Measurements from ENCODE around the gene PGP. TPM values are rescaled to one million over a fixed set of nuclear protein-coding genes. Genes with fewer than 3 reads are reported as not detected.

PGP gene
- total RNA-seq, 1 donor from 2014 or later: 15.0 TPM

GRCh38 chr16:2166263-2167067 is 48.2 kb downstream of the PGP start:
- Histone ChIP-seq H3K36me3 (peaks cover 32% of the 10 kb centered on the region), H3K27ac (no peak overlapping the region), H3K27me3 (no peaks in the 10 kb centered on the region), H3K4me3 (no peak overlapping the region), H3K9me3 (no peaks in the 10 kb centered on the region), H3K4me1 (no peaks in the 10 kb centered on the region)
- ATAC-seq (no peak), DNase-seq (no peak)
- TF ChIP-seq CTCF (IDR thresholded peaks at IDR 0.05): no peak
- intact Hi-C loops (cut with DNase I): no loop called here

GRCh38 chr16:2165861-2166260 is 48.8 kb downstream of the PGP start:
- DNase-seq: no peak
- Histone ChIP-seq H3K36me3 (peaks cover 30% of the 10 kb centered on the region), H3K27ac (no peak overlapping the region), H3K27me3 (no peaks in the 10 kb centered on the region), H3K4me3 (no peak overlapping the region), H3K4me1 (peaks cover 3% of the 10 kb centered on the region), H3K9me3 (no peaks in the 10 kb centered on the region)
- intact Hi-C loops (cut with DNase I): no loop called here
- ATAC-seq: no peak
- no peak for TF ChIP-seq CTCF (IDR thresholded peaks at IDR 0.05)

GRCh38 chr16:2163211-2163881 is 51.3 kb downstream of the PGP start:
- ATAC-seq (no peak), DNase-seq (no peak)
- Histone ChIP-seq H3K9me3 (no peaks in the 10 kb centered on the region), H3K36me3 (peaks cover 25% of the 10 kb centered on the region), H3K27ac (no peak overlapping the region), H3K4me3 (no peak overlapping the region), H3K27me3 (no peaks in the 10 kb centered on the region), H3K4me1 (peaks cover 25% of the 10 kb centered on the region)
- no peak for TF ChIP-seq CTCF (IDR thresholded peaks at IDR 0.05)
- intact Hi-C loops (cut with DNase I): no loop called here

GRCh38 chr16:2162676-2163118 is 51.9 kb downstream of the PGP start:
- Histone ChIP-seq H3K9me3 (no peaks in the 10 kb centered on the region), H3K27ac (no peak overlapping the region), H3K36me3 (peaks cover 20% of the 10 kb centered on the region), H3K4me3 (no peak overlapping the region), H3K4me1 (peaks cover 32% of the 10 kb centered on the region), H3K27me3 (no peaks in the 10 kb centered on the region)
- intact Hi-C loops (cut with DNase I): no loop called here
- no peak for DNase-seq
- no peak for TF ChIP-seq CTCF (IDR thresholded peaks at IDR 0.05)
- no peak for ATAC-seq

GRCh38 chr16:2161911-2162310 is 52.7 kb downstream of the PGP start:
- no peak overlapping the region for H3K27ac ChIP-seq
- H3K36me3 ChIP-seq: peaks cover 13% of the 10 kb centered on the region
- ATAC-seq: no peak
- no peak for DNase-seq
- intact Hi-C loops (cut with DNase I): no loop called here
- H3K4me3 ChIP-seq: no peak overlapping the region
- TF ChIP-seq CTCF (IDR thresholded peaks at IDR 0.05): no peak
- no peaks in the 10 kb centered on the region for H3K27me3 ChIP-seq
- H3K9me3 ChIP-seq: no peaks in the 10 kb centered on the region
- H3K4me1 ChIP-seq: peaks cover 39% of the 10 kb centered on the region

Other genes with a start within 250 kb of the PGP start
- gene RNF151, start 248.0 kb downstream of the PGP start, total RNA-seq: not detected
- gene TBL3, start 242.8 kb downstream of the PGP start, total RNA-seq: 24.7 TPM
- 1.8 TPM for gene NOXO1, start 233.4 kb downstream of the PGP start, total RNA-seq
- gene GFER, start 230.6 kb downstream of the PGP start, total RNA-seq: 23.1 TPM
- gene SYNGR3, start 224.9 kb downstream of the PGP start, total RNA-seq: 0.61 TPM
- gene ZNF598, start 205.0 kb downstream of the PGP start, total RNA-seq: 38.2 TPM
- not detected for gene NPW, start 195.1 kb downstream of the PGP start, total RNA-seq
- gene NHERF2, start 187.9 kb downstream of the PGP start, total RNA-seq: 363 TPM
- 26.4 TPM for gene NTHL1, start 167.0 kb downstream of the PGP start, total RNA-seq
- gene TSC2, start 166.9 kb downstream of the PGP start, total RNA-seq: 119 TPM
- 84.8 TPM for gene PKD1, start 78.9 kb downstream of the PGP start, total RNA-seq
- gene RAB26, start 66.2 kb downstream of the PGP start, total RNA-seq: 0.67 TPM
- 64.3 TPM for gene TRAF7, start 59.1 kb downstream of the PGP start, total RNA-seq
- 0.06 TPM for gene CASKIN1, start 18.2 kb downstream of the PGP start, total RNA-seq
- gene MLST8, start 9.4 kb downstream of the PGP start, total RNA-seq: 29.9 TPM
- 7.5 TPM for gene BRICD5, start 4.0 kb downstream of the PGP start, total RNA-seq
- 22.6 TPM for gene E4F1, start 8.8 kb upstream of the PGP start, total RNA-seq
- 0.78 TPM for gene DNASE1L2, start 21.6 kb upstream of the PGP start, total RNA-seq
- 46.2 TPM for gene ECI1, start 36.7 kb upstream of the PGP start, total RNA-seq
- 116 TPM for gene RNPS1, start 53.3 kb upstream of the PGP start, total RNA-seq
- gene ABCA3, start 125.9 kb upstream of the PGP start, total RNA-seq: 598 TPM
- 3.6 TPM for gene CCNF, start 214.6 kb upstream of the PGP start, total RNA-seq
- gene TEDC2, start 245.3 kb upstream of the PGP start, total RNA-seq: not detected

Measured in upper lobe of right lung (tissue), 1 donor.